COLO668 (cell line): Measurements from ENCODE around the gene PDIA6.
A peak's percentile ranks its signal among the peaks of the same experiment; 100 is the strongest.
"Not testable (repeated sequence)": the region's sequence is repeated elsewhere in the genome, so short reads cannot be mapped to it uniquely, and the experiment has no call there.

Source experiments
- DNase-seq: peaks from one replicate; lab custom pipeline; 2025; ENCODE audit not compliant: unreplicated experiment; lab: John Stamatoyannopoulos, UW

PDIA6 gene

DNA sequence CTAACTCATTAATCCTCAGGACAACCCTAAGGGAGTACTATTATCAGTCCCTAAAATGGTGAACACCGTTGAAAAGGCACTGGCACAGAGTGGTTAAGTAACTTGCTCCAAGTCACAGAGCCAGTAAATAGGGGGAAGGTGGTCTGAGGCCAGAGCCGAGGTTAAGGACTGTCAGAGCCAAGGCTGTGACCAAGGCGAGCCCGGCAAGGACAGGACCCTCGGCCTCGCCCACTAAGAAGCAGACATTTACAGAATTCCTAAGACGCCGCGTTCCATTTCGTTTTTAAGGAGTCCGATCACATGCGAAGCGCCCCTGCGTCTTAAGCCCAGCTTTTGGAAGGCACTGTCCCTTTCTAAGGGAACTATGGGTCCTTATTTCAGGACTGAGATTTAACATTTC is 1.1 kb downstream of the PDIA6 start:
- no peak for DNase-seq

GRCh38 chr2:10810202-10811161 is 2.1 kb downstream of the PDIA6 start:
- no peak for DNase-seq

DNA sequence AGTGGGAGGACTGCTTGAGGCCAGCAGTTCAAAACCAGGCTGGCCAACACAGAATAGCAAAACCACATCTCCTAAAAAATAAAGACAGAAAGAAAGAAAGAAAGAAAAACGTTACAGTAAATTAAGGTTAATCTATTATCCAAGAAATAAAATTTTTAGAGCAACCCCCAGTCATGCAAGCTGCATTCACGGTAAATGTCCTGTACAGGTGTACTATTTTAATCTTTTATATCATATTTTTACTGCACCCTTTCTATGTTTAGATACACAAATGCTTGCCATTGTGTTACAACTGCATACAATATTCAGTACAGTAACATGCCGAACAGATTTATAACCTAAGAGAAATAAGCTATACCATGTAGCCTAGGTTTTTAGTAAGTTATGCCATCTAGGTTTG is 6.0 kb downstream of the PDIA6 start:
- DNase-seq = no peak

GRCh38 chr2:10805990-10806389 is 6.6 kb downstream of the PDIA6 start:
- DNase-seq = not testable (repeated sequence)

DNA sequence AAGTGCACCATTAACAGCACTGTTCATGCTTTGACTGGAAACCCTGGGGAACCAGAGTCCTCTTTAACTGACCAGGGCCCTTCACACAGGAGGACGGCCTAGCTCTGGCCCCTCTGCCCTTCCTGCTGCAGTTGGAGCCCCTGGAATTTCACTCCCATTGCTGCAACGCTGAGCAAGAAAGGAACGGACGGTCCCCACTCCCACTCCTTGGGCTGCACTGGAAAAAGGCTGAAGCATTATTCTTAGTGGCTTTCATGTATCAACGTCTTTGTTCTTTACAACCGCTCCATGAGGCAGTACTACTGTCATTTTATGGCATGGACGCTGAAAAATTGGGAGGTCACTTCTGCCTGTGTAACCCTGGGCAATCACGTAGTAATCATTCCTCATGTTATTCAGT is 9.9 kb downstream of the PDIA6 start:
- no peak for DNase-seq

DNA sequence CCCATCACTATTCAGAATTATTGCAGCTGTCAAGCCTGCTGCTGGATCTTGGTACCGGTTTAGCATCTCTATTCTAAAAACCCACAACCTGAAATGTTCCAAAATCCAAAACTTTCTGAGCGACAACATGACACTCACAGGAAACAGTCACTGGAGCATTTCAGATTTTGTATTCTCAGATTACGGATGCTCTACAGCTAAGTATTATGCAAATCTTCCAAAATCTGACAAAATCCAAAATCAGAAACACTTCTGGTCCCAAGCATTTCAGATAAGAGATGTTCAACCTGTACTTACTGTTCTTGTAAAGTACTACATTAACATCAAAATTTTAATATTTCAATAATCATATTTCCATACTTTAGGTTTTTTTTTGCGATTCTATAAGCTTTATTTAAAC is 12.4 kb downstream of the PDIA6 start:
- DNase-seq = no peak

DNA sequence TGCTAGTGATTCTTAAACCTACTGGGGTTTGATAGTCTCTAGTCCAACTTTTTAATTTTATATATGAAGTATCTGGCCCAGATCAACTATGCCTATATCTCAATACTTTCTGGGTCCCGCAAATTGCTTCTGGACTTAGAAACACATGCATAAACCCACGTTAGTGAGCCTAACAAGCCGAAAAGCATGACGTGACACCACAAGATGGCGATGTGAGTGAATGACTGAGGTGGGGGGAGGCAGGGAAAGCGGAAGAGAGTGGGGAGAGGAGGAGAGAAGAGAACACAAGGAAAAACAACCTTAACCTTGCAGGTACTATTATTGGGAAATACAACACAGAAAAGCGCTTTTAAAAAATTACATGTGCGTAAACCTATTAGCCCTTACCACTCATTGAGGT is 13.8 kb downstream of the PDIA6 start:
- no peak for DNase-seq

DNA sequence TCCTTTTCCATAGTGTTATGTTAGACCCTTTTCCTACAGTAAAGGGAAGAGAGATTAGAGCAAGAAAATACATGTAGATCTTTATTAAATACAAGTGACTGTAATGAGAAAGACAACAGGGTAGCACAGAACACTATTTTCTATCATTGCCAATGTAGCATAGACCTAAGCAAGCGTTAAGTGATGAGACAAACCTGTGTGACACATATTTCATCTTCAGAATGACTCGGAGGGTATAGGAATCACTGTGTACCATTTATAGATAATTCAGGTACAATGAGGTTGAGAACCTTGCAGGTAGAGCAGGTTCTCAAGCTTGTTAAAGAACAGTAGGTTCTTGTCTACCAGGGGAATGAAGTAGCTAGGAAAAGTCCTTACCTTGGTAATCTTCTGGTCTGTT is 15.9 kb downstream of the PDIA6 start:
- no peak for DNase-seq

- DNase-seq = no peak
These were observed 17.0 kb downstream of the PDIA6 start for GRCh38 chr2:10795508-10796046.

GRCh38 chr2:10794876-10795275 is 17.7 kb downstream of the PDIA6 start:
- no peak for DNase-seq

DNA sequence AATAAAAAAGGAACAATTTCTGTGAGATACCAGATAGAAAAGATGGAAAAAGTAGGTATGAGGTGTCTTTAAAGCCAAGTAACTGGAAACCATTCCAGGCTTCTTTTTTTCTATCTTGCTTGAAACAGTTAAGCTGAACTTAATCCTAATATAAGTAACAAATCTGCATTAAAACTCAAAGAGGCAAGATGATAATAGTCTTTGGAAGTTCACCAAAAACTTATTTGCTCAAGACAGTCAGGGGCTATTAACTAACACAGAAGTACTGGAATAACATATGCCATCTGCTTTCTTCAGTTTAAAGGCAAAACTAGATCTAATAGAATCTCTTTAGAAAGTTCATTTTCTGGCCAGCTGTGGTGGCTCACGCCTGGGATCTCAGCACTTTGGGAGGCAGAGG is 18.8 kb downstream of the PDIA6 start:
- no peak for DNase-seq

- DNase-seq = no peak
These were observed 19.8 kb downstream of the PDIA6 start for GRCh38 chr2:10792660-10793400.

GRCh38 chr2:10792001-10792634 is 20.5 kb downstream of the PDIA6 start:
- no peak for DNase-seq

GRCh38 chr2:10790228-10790973 is 22.2 kb downstream of the PDIA6 start:
- DNase-seq = no peak

- no peak for DNase-seq
These were observed 23.7 kb downstream of the PDIA6 start for GRCh38 chr2:10788855-10789254.

- DNase-seq = peak; percentile 28
These were observed 25.2 kb downstream of the PDIA6 start for GRCh38 chr2:10787176-10787968.

GRCh38 chr2:10786240-10786982 is 26.2 kb downstream of the PDIA6 start:
- DNase-seq = no peak

DNA sequence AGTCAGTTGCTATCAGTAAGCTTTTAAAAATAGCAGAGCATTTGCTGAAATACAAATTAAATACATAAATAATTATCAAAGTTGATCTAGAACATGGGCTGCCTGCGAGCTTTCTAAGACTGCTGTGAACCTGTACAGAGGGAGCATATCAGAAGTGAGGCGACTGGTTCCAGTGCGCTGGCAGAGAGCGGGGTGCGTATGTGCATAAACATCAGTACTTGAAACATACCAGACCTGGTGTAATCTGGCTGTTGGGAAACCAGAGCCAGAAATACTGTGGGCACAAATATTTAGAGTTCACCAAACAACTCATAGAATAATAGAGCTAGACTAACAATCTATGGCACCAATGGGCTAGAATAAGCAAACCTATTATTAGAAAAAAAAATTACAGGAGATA is 27.3 kb downstream of the PDIA6 start:
- DNase-seq = no peak

DNA sequence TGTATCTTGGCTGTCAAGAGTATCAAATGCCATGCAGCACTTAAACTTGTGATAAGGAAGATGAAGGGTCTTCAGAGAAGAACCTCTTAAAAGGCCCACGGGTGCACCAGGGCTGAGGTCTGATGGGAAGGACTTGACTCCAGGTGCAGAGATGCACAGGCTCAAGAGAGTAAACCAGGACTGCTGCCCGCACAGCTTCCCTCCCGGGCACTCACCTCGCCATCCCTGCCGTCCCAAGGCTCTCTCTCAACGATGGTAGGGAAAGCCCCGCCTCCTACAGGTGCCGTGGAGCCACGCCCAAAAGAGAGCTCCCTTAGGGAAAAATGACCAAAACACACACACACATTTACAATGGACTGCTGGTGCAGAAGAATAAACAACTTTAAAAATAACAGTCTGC is 27.9 kb downstream of the PDIA6 start:
- DNase-seq = no peak
